Activated T-helper 1 cell treated with anti-CD3 and anti-CD28 coated beads, Interleukin-2, amount 50 U/mL, for 16 hours (primary cell): ENCODE measurements around the gene AHDC1.
"Not testable (repeated sequence)": the region's sequence is repeated elsewhere in the genome, so short reads cannot be mapped to it uniquely, and the experiment has no call there.

Experiments
- DNase-seq, 2 donors: peaks; one replicate each; pipeline ENCODE4 v3.0.0-alpha.2; 2020; ENCODE audit warnings: low read depth in 1 of 2, low spot score in 1 of 2

AHDC1 gene

GRCh38 chr1:27551953-27552312 is 52.0 kb downstream of the AHDC1 start:
- DNase-seq = no peak

- no peak for DNase-seq
Observed at GRCh38 chr1:27551170-27551952, 52.6 kb downstream of the AHDC1 start.

- DNase-seq = no peak
Observed at GRCh38 chr1:27550510-27551169, 53.3 kb downstream of the AHDC1 start.

GRCh38 chr1:27549807-27550408 is 54.0 kb downstream of the AHDC1 start:
- DNase-seq = no peak

- no peak for DNase-seq
Observed at GRCh38 chr1:27548858-27549719, 54.9 kb downstream of the AHDC1 start.

- DNase-seq = no peak
Observed at GRCh38 chr1:27548136-27548853, 55.6 kb downstream of the AHDC1 start.

GRCh38 chr1:27547220-27548116 is 56.5 kb downstream of the AHDC1 start:
- no peak for DNase-seq

GRCh38 chr1:27545876-27546275 is 58.1 kb downstream of the AHDC1 start:
- DNase-seq = no peak

GRCh38 chr1:27545271-27545670 is 58.7 kb downstream of the AHDC1 start:
- no peak for DNase-seq

GRCh38 chr1:27544834-27545233 is 59.1 kb downstream of the AHDC1 start:
- no peak for DNase-seq

GRCh38 chr1:27543284-27543683 is 60.7 kb downstream of the AHDC1 start:
- no peak for DNase-seq

GRCh38 chr1:27542463-27543273 is 61.3 kb downstream of the AHDC1 start:
- no peak for DNase-seq

- DNase-seq = no peak
Observed at GRCh38 chr1:27539901-27540861, 63.8 kb downstream of the AHDC1 start.

GRCh38 chr1:27538793-27539192 is 65.2 kb downstream of the AHDC1 start:
- no peak for DNase-seq

- DNase-seq = not testable (repeated sequence)
Observed at GRCh38 chr1:27538305-27538676, 65.7 kb downstream of the AHDC1 start.

GRCh38 chr1:27536767-27537166 is 67.2 kb downstream of the AHDC1 start:
- DNase-seq = no peak

GRCh38 chr1:27536010-27536757 is 67.8 kb downstream of the AHDC1 start:
- no peak for DNase-seq
